T1000 (cell line): ENCODE results near the gene ALG12.
A peak's percentile ranks its signal among the peaks of the same experiment; 100 is the strongest.
"Not testable (repeated sequence)": the region's sequence is repeated elsewhere in the genome, so short reads cannot be mapped to it uniquely, and the experiment has no call there.

Experiments used
- DNase-seq: peaks from one replicate; lab custom pipeline; 2025; ENCODE audit warnings: mixed read lengths; lab: John Stamatoyannopoulos, UW

ALG12 gene

DNA sequence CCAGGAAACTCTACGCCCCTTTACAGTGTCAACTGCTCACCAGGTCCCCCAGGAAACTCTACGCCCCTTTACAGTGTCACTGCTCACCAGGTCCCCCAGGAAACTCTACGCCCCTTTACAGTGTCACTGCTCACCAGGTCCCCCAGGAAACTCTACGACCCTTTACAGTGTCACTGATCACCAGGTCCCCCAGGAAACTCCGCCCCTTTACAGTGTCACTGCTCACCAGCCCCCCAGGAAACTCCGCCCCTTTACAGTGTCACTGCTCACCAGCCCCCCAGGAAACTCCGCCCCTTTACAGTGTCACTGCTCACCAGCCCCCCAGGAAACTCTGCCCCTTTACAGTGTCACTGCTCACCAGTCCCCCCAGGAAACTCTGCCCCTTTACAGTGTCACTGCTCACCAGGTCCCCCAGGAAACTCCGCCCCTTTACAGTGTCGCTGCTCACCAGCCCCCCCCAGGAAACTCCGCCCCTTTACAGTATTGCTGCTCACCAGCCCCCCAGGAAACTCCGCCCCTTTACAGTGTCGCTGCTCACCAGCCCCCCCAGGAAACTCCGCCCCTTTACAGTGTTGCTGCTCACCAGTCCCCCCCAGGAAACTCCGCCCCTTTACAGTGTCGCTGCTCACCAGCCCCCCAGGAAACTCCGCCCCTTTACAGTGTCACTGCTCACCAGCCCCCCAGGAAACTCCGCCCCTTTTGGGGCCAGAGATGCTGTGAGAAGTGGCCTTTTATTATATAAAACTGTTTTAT is 27.0 kb upstream of the ALG12 start:
- DNase-seq = not testable (repeated sequence)

DNA sequence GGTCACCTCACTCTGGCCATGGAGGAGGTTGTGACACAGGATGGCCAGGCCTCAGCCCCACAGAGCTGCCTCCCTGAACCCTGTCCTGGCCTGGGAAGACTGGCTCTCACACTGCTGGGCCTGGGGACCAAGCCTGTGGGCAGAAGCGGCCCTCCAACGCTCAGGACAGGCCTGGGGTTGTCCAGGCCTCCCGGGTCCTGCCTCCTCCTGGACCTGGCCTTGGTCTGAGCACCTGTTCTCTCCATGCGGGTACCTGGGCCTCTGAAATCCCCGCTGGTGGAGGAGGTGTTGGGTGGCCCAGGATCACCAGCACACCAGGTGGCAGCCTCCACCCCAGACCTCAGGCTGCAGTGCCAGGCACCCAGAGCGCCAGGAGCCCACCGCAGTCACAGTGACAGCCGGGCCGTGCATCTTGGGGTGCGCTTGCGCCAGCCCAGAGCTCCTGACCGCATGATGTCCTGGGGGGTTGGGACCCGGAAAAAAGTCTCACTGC is 26.2 kb upstream of the ALG12 start:
- DNase-seq = no peak

DNA sequence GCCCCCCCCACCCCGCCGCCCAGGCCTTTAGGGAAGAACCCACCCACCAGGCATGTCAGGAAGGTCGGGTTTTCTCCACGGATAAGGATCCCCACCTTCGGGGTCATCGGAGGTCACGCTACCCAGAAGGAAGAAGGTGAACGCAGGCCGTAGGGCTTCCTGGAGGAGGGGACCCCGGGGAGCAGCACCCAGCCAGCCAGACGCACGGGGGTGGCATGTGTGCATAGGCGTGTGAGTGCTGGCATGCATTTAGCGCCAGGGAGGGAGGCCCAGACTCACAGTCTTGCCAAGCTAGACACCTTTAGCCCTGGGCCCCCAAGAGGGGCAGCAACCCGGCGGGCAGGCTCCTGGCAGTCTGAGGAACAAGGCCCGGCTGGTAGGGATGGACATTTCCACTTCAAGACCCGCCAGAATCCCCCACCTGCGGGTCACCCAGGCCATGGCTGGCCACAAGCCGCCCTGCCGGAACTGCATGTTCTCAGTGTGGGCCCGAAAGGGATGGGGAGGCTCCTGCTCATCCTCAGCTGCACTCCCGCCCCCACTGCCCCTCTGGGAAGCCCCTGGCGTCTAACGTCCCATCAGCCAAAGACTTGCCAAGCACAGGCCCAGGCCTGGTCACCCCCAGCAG is 25.6 kb upstream of the ALG12 start:
- DNase-seq = no peak

DNA sequence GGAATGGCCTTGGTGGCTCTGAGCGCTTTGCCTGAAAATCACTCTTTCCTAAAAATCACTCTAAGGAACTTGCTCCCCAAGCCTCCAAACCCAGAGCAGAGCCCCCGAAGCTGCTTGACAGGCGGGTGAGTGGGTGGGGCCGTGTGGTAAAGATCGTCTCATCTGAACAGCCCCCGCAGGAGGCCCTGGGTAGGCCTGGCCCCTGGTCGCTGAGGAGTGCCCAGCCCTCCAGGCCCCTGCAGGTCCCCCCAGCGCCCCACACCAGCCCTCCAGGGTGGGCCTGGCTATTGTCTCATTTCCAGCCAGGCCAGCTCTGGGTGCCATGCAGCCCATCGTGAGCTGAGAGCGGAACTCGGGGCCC is 25.1 kb upstream of the ALG12 start:
- DNase-seq = no peak

DNA sequence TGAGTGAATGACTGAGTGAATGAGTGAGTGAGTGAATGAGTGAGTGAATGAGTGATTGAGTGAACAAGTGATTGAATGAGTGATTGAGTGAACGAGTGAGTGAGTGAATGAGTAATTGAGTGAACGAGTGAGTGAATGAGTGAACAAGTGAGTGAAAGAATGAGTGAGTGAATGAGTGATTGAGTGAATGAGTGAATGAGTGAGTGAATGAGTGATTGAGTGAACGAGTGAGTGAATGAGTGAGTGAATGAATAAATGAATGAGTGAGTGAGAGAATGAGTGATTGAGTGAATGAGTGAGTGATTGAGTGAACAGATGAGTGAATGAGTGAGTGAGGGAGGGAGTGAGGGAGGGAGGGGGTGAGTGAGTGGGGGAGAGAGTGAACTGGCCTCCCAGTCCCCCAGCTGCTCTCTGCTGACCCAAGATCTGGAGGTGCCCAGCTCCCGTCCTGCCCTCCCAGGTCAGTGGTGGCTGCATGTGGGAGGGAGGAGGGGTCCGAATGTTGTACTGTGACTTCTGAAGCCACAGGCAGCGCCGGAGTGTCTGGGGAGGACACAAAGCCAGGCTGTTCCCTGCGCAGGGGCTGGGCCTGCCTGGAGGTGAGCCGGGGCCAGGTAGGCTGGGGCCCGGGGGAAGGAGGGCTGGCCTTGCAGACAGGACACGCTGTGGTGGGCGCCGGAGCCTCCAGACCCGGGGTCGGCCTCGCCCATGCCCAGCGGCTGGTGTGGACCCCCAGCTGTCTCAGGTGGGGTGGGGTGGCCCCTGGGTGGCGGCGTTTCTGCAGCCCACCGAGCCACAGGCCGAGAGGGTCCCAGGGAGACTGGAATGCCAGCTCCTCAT is 24.5 kb upstream of the ALG12 start:
- no peak for DNase-seq

DNA sequence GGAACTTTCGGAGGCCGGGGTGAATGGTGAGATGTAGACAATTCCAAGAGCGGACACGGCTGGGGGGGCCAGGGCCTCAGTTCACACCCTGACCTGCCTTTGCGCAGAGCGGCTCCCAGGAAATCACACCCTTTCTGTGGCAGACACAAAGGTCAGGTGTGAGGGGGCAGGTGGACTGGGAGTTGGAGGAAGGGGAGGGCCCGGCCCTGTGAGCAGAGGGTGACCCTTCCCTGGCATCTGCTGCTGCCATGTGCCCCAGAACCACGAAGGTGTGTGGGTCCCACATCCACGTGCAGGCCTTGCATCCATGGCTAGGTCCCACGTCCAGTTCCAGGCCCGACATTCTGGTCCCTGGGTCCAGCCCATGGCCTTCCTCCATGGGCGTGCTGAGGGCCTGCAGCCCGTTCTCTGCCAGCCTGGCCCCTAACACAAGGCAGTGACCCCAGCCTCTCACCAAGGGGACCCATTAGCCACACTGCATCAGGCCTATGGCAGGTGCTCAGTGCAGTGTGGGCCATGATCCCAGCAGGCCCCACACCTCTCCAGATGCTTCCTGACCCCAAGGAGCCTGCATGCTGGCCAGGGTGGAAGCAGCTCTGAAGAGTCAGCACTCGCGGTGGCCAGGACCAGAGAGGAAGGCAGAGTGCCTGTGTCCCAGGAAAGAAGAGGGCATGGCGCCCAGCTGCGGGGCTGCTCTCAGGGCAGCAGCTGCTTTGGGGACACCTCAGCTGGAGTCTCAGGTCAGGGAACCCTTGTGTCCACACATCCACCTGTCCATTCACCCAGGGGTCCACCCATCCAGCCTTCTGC is 23.5 kb upstream of the ALG12 start:
- DNase-seq = no peak

DNA sequence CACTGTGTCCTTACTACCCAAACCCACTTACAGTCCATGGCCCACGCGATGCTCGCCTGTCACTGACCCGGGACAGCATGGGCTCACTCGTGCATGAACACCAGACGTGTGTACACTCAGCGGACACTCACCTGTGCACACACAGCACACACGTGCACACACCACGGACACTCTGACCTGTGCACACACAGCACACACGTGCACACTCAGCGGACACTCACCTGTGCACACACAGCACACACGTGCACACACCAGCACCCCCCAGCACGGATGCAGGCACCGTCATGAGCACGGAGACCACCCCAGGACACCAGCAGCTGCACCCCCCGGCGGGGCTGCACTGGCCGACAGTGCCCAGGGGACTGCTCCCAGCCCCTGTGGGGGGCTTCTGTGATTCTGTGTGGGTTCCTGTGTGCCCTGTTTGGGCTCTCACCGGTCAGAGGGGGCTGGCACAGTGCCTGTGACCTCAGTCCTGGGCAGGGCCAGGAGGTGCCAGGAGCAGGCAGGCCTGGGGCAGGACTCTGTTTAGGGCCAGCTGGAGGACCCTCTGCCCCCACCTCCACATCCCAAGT is 20.4 kb upstream of the ALG12 start:
- no peak for DNase-seq

DNA sequence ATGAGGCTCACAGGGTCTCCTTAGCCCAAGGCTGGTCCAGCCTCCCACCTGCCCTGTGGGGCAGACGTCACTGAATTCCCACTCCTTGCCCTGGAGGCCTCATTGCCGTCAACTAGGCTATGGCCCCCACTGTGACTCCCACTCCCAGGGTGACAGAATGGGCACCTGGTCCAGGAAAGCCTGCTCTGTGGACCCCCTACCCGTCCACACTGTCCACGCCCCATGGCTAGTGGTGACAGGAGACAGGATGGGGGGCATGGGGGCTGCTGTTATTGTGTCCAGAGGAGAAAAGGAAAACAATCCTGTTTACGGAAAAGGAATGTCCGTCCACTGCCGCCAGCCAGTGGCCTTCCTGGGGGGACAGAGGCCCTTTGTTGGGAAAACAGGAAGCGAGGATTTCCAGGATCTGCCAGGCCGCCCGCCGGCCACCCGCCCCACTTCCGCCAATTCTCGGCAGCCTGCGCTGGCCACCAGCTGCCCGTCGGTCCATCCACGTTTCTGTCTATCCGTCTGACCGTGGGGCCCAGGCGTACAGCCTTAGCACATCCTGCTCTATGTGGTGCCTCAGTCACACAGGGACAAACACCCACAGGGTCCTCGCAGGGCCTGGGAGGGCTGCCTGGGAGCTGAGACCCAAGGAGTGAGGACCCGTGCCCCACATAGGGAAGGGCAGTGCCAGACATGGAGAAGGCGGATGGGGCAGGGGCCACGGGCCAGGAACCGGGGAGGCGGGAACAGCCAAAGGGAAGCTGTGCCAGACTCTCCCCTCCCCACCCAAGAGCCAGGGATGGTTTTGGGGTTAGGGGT is 19.7 kb upstream of the ALG12 start:
- no peak for DNase-seq

DNA sequence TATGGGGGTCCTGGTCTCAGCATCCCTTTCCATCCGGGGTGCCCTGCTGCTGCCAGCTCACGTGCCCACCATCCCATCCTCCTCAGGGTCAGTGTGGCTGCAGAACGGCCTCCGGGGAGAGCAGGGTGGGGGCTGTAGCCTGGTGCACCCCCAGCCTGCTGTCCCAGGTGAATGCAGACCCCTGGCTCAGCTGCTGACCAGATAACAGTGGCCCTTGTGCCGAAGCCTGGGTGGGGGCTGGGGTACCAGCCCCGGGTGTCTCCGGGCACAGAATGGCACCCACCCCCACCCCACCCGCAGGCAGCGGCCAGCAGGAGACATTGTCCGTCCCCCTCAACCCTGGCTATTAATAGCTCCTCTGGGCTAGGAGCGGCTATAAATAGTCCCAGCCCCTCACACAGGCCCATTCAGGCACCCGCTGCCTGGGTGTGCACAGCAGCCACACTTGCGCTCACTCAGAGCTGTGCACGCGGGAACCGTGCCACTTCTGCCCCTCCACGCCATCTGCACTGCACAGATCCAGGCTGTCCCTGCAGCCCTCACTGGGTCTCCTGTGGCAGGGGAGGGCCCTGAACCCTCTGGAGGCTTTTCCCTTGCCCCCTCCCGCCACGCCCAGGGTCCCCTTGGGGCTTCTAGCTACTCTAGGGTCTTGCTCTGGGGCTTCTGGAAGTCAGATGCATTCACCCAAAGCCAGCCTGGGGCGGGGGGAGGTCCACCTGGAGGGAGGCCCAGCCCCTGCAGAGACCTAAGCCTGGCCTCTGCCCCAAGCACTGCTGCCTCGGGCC is 18.9 kb upstream of the ALG12 start:
- DNase-seq = no peak

DNA sequence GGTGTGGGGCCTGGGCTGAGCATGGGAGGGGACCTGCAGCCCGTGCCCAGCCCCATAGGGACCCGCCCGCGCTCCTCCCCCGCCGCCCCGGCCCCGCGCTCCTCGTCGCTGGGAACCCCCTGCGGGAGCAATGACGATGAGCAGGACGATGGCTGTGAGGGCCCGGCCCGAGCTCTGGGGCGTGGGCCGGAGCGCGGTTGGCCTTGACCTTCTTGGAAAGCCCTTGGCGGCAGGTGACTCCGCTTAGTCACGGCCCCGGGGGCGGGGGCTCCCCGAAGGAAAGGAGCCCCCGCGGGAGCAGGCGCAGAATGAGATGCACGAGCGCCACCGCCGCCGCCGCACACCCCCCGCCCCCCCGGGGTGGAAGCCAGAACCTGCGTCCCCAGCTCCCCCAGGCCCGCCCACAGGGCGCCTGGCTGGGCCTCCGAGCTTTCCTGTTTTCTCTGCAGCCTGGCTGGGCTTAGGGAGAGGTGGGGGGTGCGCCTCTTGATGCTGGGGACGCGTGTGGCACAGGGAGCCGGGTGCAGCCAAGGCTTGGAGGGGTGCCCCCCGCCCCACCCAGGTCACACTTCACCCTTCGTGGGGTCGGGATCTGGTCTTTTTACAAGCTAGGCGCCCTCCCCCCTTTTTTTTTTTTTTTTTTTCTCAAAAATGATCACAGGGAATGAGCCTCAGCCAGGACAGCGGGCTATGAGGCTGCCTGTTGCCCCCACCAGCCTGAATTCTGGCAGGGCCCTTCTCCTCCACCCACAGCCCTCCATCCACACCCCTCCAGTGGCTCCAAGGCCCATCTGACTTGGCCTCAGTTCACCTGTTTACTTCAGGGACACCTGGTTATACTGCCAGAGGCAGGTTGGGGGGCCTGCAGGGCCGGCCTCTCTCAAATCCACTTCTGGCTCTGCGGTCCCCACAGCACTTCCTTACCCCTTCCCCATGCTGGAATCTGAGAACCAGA is 18.1 kb upstream of the ALG12 start:
- peak; percentile 60 for DNase-seq

DNA sequence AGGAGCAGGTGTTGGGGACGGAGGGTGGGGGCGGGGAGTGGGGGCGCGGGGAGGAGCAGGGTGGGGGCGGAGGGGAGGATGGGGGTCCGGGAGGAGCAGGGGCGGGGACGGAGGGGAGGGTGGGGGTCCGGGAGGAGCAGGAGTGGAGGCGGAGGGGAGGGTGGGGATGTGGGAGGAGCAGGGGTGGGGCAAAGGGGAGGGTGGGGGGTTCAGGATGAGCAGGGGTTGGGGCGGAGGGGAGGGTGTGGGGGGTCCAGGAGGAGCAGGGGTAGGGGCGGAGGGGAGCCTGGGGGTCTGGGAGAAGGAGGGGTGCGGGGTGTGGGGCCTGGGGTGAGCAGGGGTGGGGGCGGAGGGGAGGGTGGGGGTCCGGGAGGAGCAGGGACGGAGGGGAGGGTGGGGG is 17.3 kb upstream of the ALG12 start:
- DNase-seq = no peak

DNA sequence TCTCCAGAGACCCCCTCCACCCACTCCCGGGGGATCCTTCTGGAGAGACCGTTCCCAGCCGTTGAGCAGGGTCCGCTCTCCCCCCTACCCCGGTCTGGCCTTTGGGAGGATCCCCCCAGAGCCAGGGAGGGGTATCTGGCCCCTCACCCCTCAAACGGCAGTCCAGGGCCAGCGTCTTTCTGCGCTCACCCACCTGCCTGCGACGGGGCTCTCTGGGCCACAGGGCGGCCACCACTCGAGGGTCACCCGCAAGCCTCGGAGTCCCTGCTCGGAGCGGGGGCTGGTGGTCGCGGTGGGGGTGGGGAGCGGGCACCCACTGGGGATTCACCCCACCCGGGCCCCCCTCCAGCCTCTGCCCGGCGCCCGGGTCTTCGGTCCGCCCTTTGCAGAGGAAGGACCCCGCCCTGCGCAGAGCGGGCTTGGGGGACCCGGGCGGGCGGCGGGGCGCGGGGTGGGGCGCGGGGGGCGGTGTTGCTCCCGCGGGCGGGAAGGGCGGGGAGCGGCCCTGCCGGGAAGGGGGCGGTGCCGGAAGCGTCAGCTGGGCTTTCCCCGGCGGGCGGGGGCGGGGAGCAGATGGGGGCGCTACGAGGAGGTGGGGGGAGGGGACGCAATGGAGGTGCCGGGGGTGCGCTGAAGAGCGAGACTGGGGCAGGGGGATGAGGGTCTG is 16.8 kb upstream of the ALG12 start:
- DNase-seq = no peak

DNA sequence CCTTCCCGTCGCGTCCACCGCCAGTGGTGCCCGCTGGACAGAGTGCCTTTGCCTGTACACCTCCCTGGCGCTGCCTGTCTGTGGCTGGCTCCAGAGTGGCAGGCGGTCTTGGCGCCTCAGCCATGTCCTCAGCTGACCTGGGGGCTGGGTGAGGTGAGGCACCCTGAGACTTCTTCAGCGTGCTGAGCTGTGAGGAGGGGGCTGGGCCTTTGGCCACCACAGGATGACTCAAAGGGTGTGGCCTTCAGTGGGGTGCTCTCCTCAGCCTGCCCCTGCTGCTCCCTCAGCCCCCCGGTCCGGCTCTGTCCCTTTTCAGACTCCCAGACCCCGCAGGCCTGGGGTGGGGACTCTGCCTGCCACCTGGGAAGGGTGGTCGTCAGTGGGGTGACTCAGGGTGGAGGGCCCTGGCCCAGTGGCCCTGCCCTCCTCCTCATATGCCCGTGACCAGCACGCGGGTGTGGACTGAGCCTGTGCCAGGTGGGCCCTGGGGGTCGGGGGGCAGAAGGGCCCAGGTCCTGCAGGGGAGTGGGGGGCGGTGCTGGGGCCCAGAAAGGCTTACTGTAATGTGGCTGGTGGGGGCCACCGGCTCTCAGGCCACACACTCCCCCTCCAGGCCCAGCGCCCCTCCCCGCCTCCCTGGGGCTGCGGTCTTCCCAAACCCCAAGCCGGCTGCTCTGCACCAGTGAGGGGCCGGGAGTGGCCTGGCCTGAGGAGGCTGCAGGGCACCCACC is 16.1 kb upstream of the ALG12 start:
- no peak for DNase-seq

DNA sequence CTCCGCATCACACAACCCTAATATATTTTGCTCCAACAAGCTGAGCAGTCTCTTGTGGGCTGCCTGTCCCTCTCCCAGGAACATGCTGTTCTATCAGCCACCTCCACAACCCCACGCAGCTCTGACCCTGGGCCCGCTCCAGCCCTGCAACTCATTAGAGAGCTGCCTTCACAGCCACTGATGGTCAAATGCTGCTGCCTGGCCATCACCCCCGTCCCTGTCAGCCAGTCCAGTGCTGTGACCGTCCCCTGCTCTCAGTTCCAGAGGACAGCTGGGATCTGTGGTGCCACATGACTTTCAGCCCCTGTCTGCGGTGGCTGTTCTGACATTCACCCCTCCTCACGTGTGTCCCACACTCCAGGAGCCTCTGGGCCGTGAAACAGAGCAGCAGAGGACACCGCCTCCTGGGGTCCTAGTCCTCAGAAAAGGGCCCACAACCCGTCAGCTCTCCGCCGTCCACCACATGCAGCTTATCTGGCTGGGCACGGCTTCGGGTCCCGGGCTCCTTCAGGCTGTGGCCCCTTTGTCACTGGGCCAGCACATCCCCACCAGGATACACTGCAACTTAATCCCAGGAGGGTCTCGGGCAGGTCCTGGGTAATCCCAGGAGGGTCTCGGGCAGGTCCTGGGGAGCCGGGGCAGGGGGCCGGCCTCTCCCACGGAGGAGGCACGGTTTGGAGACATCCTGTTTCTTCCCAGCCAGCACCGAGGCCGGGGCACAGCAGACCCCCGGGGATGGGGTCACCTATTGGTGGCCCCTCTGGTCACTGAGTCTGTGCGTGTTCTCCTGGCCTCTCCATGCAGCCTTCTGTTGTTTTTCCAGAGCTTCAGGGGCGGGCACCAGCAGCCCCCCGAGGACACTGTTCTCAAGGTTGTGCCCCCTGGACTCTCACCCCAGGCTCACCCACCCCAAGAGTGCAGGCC is 15.3 kb upstream of the ALG12 start:
- no peak for DNase-seq

DNA sequence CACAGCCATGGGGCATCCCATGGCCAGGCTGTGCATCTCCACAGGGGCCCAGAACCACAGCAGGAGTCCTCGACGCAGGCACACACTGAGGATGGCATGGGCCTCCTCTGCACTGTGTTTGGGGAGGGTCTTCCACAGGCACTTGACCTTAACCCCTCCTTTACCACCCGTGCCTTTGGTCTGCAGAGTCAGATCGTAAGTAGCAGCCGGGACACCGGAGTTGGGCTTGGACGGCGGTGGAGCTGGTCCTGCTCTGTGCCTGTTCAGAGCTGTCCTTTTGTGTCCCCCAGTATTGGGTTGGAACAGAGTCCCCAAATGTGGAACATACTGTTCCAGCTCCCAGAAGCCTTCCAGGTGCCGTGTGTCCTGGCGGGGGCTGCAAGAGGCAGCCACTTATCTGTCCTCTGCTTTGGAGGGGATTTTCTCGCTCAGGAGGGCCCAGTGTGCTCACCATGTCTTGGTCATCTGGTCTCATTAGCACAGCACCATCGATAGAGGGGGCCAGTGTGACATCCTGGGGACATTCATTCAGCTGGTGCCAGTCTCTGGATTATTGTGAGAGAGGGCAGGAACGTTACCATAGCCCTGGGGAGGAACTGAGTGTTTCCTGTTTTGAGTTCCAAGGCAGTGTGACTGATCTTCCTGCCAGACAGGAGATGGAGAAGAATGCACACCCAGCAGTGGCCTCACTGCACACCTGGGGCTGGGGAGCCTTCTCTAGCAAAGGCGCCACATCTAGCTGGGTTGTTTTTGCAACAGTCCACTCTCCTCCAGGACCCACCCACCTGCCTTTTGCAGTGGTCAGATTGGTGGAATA is 12.6 kb upstream of the ALG12 start:
- DNase-seq = no peak
